Stimulated activated CD4-positive, alpha-beta T cell treated with anti-CD3 and anti-CD28 coated beads, Interleukin-4, amount 100 ng/mL, for 4 hours (primary cell): ENCODE results near the gene DENND4C.
"Not testable (repeated sequence)": the region's sequence is repeated elsewhere in the genome, so short reads cannot be mapped to it uniquely, and the experiment has no call there.

Experiments used
- DNase-seq, 2 experiments: peaks; one replicate each; pipeline ENCODE4 v3.0.0-alpha.2; 2020

DENND4C gene

GRCh38 chr9:19230355-19231125 lies at the start of gene DENND4C:
TSS of gene DENND4C (plus strand) at chr9:19230693. CDS start at chr9:19276175, 45,482 bp downstream.
- DNase-seq = peak; percentile 65 to 74

GRCh38 chr9:19180991-19181390 lies 49.5 kb upstream of the DENND4C start:
- no peak for DNase-seq

GRCh38 chr9:19181561-19181960 lies 48.9 kb upstream of the DENND4C start:
- no peak for DNase-seq

GRCh38 chr9:19184144-19184917 lies 46.2 kb upstream of the DENND4C start:
- DNase-seq = peak; percentile 51 to 81

GRCh38 chr9:19185191-19185590 lies 45.3 kb upstream of the DENND4C start:
- no peak for DNase-seq

GRCh38 chr9:19186232-19186631 lies 44.3 kb upstream of the DENND4C start:
- no peak for DNase-seq

- no peak for DNase-seq
These were observed 41.7 kb upstream of the DENND4C start for GRCh38 chr9:19188771-19189170.

- DNase-seq = no peak
These were observed 38.1 kb upstream of the DENND4C start for GRCh38 chr9:19192202-19193028.

- DNase-seq = no peak
These were observed 37.5 kb upstream of the DENND4C start for GRCh38 chr9:19193029-19193324.

- DNase-seq = not testable (repeated sequence)
These were observed 37.0 kb upstream of the DENND4C start for GRCh38 chr9:19193358-19193973.

GRCh38 chr9:19198406-19198805 lies 32.1 kb upstream of the DENND4C start:
- no peak for DNase-seq

- DNase-seq = no peak
These were observed 31.5 kb upstream of the DENND4C start for GRCh38 chr9:19199012-19199411.

GRCh38 chr9:19200229-19200628 lies 30.3 kb upstream of the DENND4C start:
- DNase-seq = no peak

GRCh38 chr9:19201899-19202891 lies 28.3 kb upstream of the DENND4C start:
- no peak for DNase-seq

- DNase-seq = no peak
These were observed 27.4 kb upstream of the DENND4C start for GRCh38 chr9:19203058-19203457.

GRCh38 chr9:19208653-19209052 lies 21.8 kb upstream of the DENND4C start:
- no peak for DNase-seq

GRCh38 chr9:19209188-19209587 lies 21.3 kb upstream of the DENND4C start:
- no peak for DNase-seq

GRCh38 chr9:19213823-19214222 lies 16.7 kb upstream of the DENND4C start:
- DNase-seq = no peak

- DNase-seq = no peak
These were observed 14.0 kb upstream of the DENND4C start for GRCh38 chr9:19216466-19216865.

GRCh38 chr9:19221326-19221725 lies 9.2 kb upstream of the DENND4C start:
- DNase-seq = no peak

- DNase-seq = no peak
These were observed 6.8 kb upstream of the DENND4C start for GRCh38 chr9:19223724-19224123.

- DNase-seq = no peak
These were observed 5.9 kb upstream of the DENND4C start for GRCh38 chr9:19224563-19224962.
